ENCODE results near the gene TMCC2.

GRCh38 chr1:205191622-205192021, 36.1 kb upstream of the TMCC2 start:
- no peak for TF ChIP-seq GATA3 (IDR thresholded peaks at IDR 0.05; ENCODE audit: low read depth, low read length)
- no peak for TF ChIP-seq GATA2 (IDR thresholded peaks at IDR 0.05; ENCODE audit: low read depth, low read length)

Measured in SH-SY5Y (cell line).